Endothelial cell of umbilical vein (primary cell): ENCODE results near the gene TRPV2. TPM values are rescaled to one million over a fixed set of nuclear protein-coding genes. Genes with fewer than 3 reads are reported as not detected.

ENCODE experiments used
- BruUV-seq: library from RNA; stranded (reverse); fragments of 400-500 nt; replicated peaks from 2 replicates; lab custom pipeline; 2021; lab: Mats Ljungman, UMichigan
- CTCF ChIA-PET: fragments of 300-600, 350-600 bp; sonication (Branson Sonifier 250); formaldehyde crosslinking; loops from one replicate; lab custom pipeline; 2021; ENCODE audit warnings: antibody characterized with exemption, inconsistent platforms; lab: Charles Lee
- POLR2A ChIA-PET: fragments of 300-600, 350-600 bp; sonication (Branson Sonifier 250); formaldehyde crosslinking; loops from one replicate; lab custom pipeline; 2021; ENCODE audit warnings: antibody characterized with exemption, inconsistent platforms; lab: Charles Lee
- DNase-seq: peaks from one replicate; pipeline ENCODE4 v3.0.0-alpha.2; 2011; ENCODE audit warnings: low read depth, low spot score
- FAIRE-seq: peaks from 2 replicates; lab custom pipeline; 2011; peaks lifted over from hg19 to GRCh38; lab: Jason Lieb, UNC
- H2AFZ ChIP-seq: 2 replicates; pipeline ENCODE4 v1.6.0; 2012; ENCODE audit warnings: low read depth, low read length, control low read depth, inconsistent platforms
- H3K27ac ChIP-seq: 2 replicates; pipeline ENCODE4 v1.5.1; 2011; ENCODE audit warnings: low read depth, mild to moderate bottlenecking, control low read depth, low read length, moderate library complexity; ENCODE audit not compliant: insufficient read depth
- H3K27me3 ChIP-seq, 2 experiments: 2 replicates each; pipeline versions ENCODE4 v1.6.0 to v1.6.1; 2011; ENCODE audit warnings: low read length in 2 of 2, mixed read lengths in 1 of 2; ENCODE audit not compliant: control insufficient read depth in 2 of 2, insufficient read depth in 2 of 2
- H3K36me3 ChIP-seq, 2 experiments: 2 replicates in 1 of 2; 3 replicates in 1 of 2; pipeline ENCODE4 v1.5.1; 2011; ENCODE audit warnings: low read length in 2 of 2, mild to moderate bottlenecking in 1 of 2, moderate library complexity in 1 of 2; ENCODE audit not compliant: control insufficient read depth in 2 of 2, insufficient read depth in 2 of 2; ENCODE audit errors: extremely low read depth in 1 of 2
- H3K4me1 ChIP-seq: 3 replicates; pipeline ENCODE4 v1.5.1; 2011; ENCODE audit warnings: mild to moderate bottlenecking, low read length; ENCODE audit not compliant: control insufficient read depth, insufficient read depth; ENCODE audit errors: extremely low read depth
- H3K4me2 ChIP-seq: 2 replicates; pipeline ENCODE4 v1.6.1; 2011; ENCODE audit warnings: low read length, control low read depth, mixed read lengths; ENCODE audit not compliant: insufficient read depth
- H3K4me3 ChIP-seq, 3 experiments: fragments of 200-600 bp in 1 of 3; sonication (generic), shearing (Covaris generic) in 1 of 3; replicated peaks in 1 of 3; 2 replicates each; pipeline ENCODE4 v1.5.1; 2011 to 2016; ENCODE audit warnings: control low read depth in 3 of 3, low read length in 3 of 3, mild to moderate bottlenecking in 2 of 3, inconsistent platforms in 1 of 3, low read depth in 1 of 3, moderate library complexity in 1 of 3; ENCODE audit not compliant: insufficient read depth in 1 of 3
- H3K79me2 ChIP-seq: 2 replicates; pipeline ENCODE4 v1.6.0; 2012; ENCODE audit warnings: low read length, inconsistent platforms; ENCODE audit not compliant: control insufficient read depth, insufficient read depth
- H3K9ac ChIP-seq: replicated peaks from 2 replicates; pipeline ENCODE3; 2011; ENCODE audit warnings: low read length, control low read depth; ENCODE audit not compliant: insufficient read depth; ENCODE audit errors: extremely low read depth
- H3K9me1 ChIP-seq: replicated peaks from 3 replicates; pipeline ENCODE4 v1.6.0; 2011; ENCODE audit warnings: mild to moderate bottlenecking, low read length; ENCODE audit not compliant: control insufficient read depth, insufficient read depth; ENCODE audit errors: extremely low read depth
- H3K9me3 ChIP-seq: replicated peaks from 2 replicates; pipeline ENCODE4 v1.5.1; 2012; ENCODE audit warnings: low read length, inconsistent platforms; ENCODE audit not compliant: control insufficient read depth, insufficient read depth
- H4K20me1 ChIP-seq: replicated peaks from 2 replicates; pipeline ENCODE3; 2011; ENCODE audit warnings: mild to moderate bottlenecking, low read length; ENCODE audit not compliant: control insufficient read depth, insufficient read depth; ENCODE audit errors: extremely low read depth
- EZH2 ChIP-seq: IDR thresholded peaks from 2 replicates; pipeline ENCODE4 v1.6.1; 2012; ENCODE audit warnings: borderline replicate concordance, low read depth, mild to moderate bottlenecking, moderate library complexity, low read length, inconsistent platforms; ENCODE audit not compliant: severe bottlenecking
- FOS ChIP-seq: IDR thresholded peaks from 2 replicates; pipeline ENCODE4 v1.6.1; 2011; ENCODE audit warnings: mild to moderate bottlenecking, low read length, moderate library complexity, borderline replicate concordance; ENCODE audit not compliant: insufficient read depth
- GATA2 ChIP-seq: IDR thresholded peaks from 2 replicates; pipeline ENCODE4 v1.7.0; 2011; ENCODE audit warnings: low read depth, mild to moderate bottlenecking, moderate library complexity, mixed read lengths, low read length; ENCODE audit not compliant: insufficient read length, insufficient read depth
- JUN ChIP-seq: IDR thresholded peaks from 2 replicates; pipeline ENCODE4 v1.6.1; 2011; ENCODE audit warnings: borderline replicate concordance, low read depth; ENCODE audit not compliant: insufficient read length, insufficient read depth
- MYC ChIP-seq: IDR thresholded peaks from one replicate; pipeline ENCODE4 v1.6.1; 2011; ENCODE audit warnings: mild to moderate bottlenecking, low read depth, low read length
- POLR2A ChIP-seq: IDR thresholded peaks from 2 replicates; pipeline ENCODE4 v1.6.1; 2012; ENCODE audit warnings: low read depth, mild to moderate bottlenecking, control low read depth, low read length
- POLR2AphosphoS5 ChIP-seq: IDR thresholded peaks from 2 replicates; pipeline ENCODE4 v1.6.1; 2012; ENCODE audit warnings: low read depth, mild to moderate bottlenecking, control low read depth, low read length, moderate library complexity; ENCODE audit not compliant: insufficient read depth
- dilution Hi-C: fragments of 300-500 bp; cut with MboI; formaldehyde crosslinking; loops from one replicate; pipeline ENCODE4 v1.15.0; 2019; ENCODE audit warnings: low sequenced_read_pairs; ENCODE audit not compliant: extremely low pct_ligation_motif_present
- intact Hi-C: fragments of 100-400 bp; cut with micrococcal nuclease; formaldehyde crosslinking; loops from one replicate; pipeline ENCODE4 v1.10.0; 2022
- polyA plus RNA-seq, 4 experiments: library from polyadenylated mRNA; depleted of rRNA in 3 of 4; stranded (reverse) in 3 of 4; unstranded in 1 of 4; fragments of >200 nt; gene quantifications; 2 replicates each; pipeline versions ENCODE4 v1.2.1 to v1.2.3, GENCODE V29; 2011 to 2012; ENCODE audit warnings: missing spikeins in 1 of 4
- total RNA-seq: library from RNA; stranded (reverse); gene quantifications from 2 replicates; pipeline ENCODE4 v1.2.3, GENCODE V29; 2021
- TF ChIP-seq, protein P1 (sequence below): IDR thresholded peaks from 2 replicates; pipeline ENCODE4 v1.6.1; 2011; ENCODE audit not compliant: insufficient read depth, insufficient read length
- TF ChIP-seq, protein P2 (sequence below), 2 donors: IDR thresholded peaks; 1 replicate in 1 of 2; 2 replicates in 1 of 2; pipeline ENCODE4 v1.5.1; 2011; ENCODE audit warnings: low read length in 2 of 2, mild to moderate bottlenecking in 2 of 2, moderate library complexity in 2 of 2, control low read depth in 1 of 2, inconsistent platforms in 1 of 2, low read depth in 1 of 2; ENCODE audit not compliant: insufficient read depth in 1 of 2; ENCODE audit errors: extremely low read depth in 1 of 2

The TRPV2 gene
- total and polyA plus RNA-seq, 2 donors (not counting 3 experiments of a cell fraction or from before 2014, with no cell fraction given): 4.2 to 10.6 TPM

DNA sequence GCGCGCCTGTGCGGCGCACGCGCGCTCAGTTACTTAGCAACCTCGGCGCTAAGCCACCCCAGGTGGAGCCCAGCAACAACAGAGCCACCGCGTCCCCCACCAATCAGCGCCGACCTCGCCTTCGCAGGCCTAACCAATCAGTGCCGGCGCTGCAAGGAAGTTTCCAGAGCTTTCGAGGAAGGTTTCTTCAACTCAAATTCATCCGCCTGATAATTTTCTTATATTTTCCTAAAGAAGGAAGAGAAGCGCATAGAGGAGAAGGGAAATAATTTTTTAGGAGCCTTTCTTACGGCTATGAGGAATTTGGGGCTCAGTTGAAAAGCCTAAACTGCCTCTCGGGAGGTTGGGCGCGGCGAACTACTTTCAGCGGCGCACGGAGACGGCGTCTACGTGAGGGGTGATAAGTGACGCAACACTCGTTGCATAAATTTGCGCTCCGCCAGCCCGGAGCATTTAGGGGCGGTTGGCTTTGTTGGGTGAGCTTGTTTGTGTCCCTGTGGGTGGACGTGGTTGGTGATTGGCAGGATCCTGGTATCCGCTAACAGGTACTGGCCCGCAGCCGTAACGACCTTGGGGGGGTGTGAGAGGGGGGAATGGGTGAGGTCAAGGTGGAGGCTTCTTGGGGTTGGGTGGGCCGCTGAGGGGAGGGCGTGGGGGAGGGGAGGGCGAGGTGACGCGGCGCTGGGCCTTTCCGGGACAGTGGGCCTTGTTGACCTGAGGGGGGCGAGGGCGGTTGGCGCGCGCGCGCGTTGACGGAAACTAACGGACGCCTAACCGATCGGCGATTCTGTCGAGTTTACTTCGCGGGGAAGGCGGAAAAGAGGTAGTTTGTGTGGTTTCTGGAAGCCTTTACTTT lies 34.5 kb upstream of the TRPV2 start, which contains the start of gene UBB:
UBB (plus strand) TSS at position 452 of the 856 bp plus-strand sequence. CDS start 817 bp downstream, outside the sequence.
- TF ChIP-seq EZH2: no peak
- peak; percentile 100 for TF ChIP-seq POLR2A
- TF ChIP-seq, protein P1, sequence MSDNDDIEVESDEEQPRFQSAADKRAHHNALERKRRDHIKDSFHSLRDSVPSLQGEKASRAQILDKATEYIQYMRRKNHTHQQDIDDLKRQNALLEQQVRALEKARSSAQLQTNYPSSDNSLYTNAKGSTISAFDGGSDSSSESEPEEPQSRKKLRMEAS: no peak
- no peak for TF ChIP-seq MYC
- TF ChIP-seq, protein P2, sequence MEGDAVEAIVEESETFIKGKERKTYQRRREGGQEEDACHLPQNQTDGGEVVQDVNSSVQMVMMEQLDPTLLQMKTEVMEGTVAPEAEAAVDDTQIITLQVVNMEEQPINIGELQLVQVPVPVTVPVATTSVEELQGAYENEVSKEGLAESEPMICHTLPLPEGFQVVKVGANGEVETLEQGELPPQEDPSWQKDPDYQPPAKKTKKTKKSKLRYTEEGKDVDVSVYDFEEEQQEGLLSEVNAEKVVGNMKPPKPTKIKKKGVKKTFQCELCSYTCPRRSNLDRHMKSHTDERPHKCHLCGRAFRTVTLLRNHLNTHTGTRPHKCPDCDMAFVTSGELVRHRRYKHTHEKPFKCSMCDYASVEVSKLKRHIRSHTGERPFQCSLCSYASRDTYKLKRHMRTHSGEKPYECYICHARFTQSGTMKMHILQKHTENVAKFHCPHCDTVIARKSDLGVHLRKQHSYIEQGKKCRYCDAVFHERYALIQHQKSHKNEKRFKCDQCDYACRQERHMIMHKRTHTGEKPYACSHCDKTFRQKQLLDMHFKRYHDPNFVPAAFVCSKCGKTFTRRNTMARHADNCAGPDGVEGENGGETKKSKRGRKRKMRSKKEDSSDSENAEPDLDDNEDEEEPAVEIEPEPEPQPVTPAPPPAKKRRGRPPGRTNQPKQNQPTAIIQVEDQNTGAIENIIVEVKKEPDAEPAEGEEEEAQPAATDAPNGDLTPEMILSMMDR (IDR thresholded peaks at IDR 0.05; ENCODE audit: extremely low read depth in 1 of 2, insufficient read depth in 1 of 2, low read depth in 1 of 2, low read length in 2 of 2): peak in 1 of 2 donors; percentile 22
- peak; percentile 11 for TF ChIP-seq FOS
- peak; percentile 4 for TF ChIP-seq JUN
- TF ChIP-seq POLR2AphosphoS5: peak; percentile 100
- TF ChIP-seq GATA2: peak; percentile 15
- intact Hi-C loops: loop anchor here (1.0 kb wide), 1 partner anchor 58 kb away; no protein-coding TSS in a partner anchor
- no peaks in the 10 kb centered on the region for H4K20me1 ChIP-seq
- ChIA-PET CTCF (interaction anchor here (1.0 to 2.2 kb wide), 5 partner anchors 17 to 64 kb away, joined by 3 to 15 read pairs (median 5); partner anchors contain the start of gene CENPV), POLR2A (interaction anchor here (0.6 to 2.4 kb wide), 42 partner anchors 9 to 1209 kb away, joined by 3 to 52 read pairs (median 6); partner anchors contain the start of genes CENPV and NCOR1)
- peaks cover 4% of the 10 kb centered on the region for H3K4me1 ChIP-seq
- peak within 1 kb of the TSS; percentile 97 for H3K9ac ChIP-seq
- no peaks in the 10 kb centered on the region for H3K9me3 ChIP-seq
- H3K4me2 ChIP-seq: peak within 1 kb of the TSS; percentile 91
- H3K4me3 ChIP-seq: peak within 1 kb of the TSS; percentile 65 to 90 (median 88)
- peak; percentile 98 for DNase-seq
- dilution Hi-C loops: no loop called here
- no TSS peak for BruUV-seq
- peak; percentile 90 for FAIRE-seq
- peaks cover 24% of the 10 kb centered on the region for H3K79me2 ChIP-seq
- peak within 1 kb of the TSS; percentile 92 for H2AFZ ChIP-seq
- H3K36me3 ChIP-seq: peaks cover 0 to 12% of the 10 kb centered on the region in 2 experiments
- H3K27me3 ChIP-seq: no peaks in the 10 kb centered on the region
- H3K9me1 ChIP-seq: no peaks in the 10 kb centered on the region
- H3K27ac ChIP-seq: peak within 1 kb of the TSS; percentile 97
